H1 (cell line): ENCODE measurements around the gene FBXO41.

Experiments used
- ATF2 ChIP-seq: IDR thresholded peaks from 2 replicates; pipeline ENCODE4 v1.6.1; 2012; ENCODE audit warnings: low read length, inconsistent platforms
- BRCA1 ChIP-seq: IDR thresholded peaks from 2 replicates; pipeline ENCODE4 v1.6.1; 2012; ENCODE audit warnings: low read depth, low read length, improper control_type of control experiment
- CHD2 ChIP-seq: IDR thresholded peaks from 2 replicates; pipeline ENCODE4 v1.6.1; 2012; ENCODE audit warnings: low read length, improper control_type of control experiment
- CREB1 ChIP-seq: IDR thresholded peaks from 2 replicates; pipeline ENCODE4 v1.6.1; 2012; ENCODE audit warnings: inconsistent platforms
- CTCF ChIP-seq, 3 experiments: IDR thresholded peaks; 1 replicate in 2 of 3; 2 replicates in 1 of 3; pipeline versions ENCODE4 v1.5.1 to v1.6.1; 2011; ENCODE audit warnings: low read length in 3 of 3, mild to moderate bottlenecking in 3 of 3, inconsistent platforms in 2 of 3, low read depth in 1 of 3, moderate library complexity in 1 of 3; ENCODE audit not compliant: insufficient read depth in 1 of 3; ENCODE audit errors: control extremely low read depth in 1 of 3
- EP300 ChIP-seq, 2 experiments: IDR thresholded peaks; 1 replicate in 1 of 2; 2 replicates in 1 of 2; pipeline ENCODE4 v1.6.1; 2011 to 2012; ENCODE audit warnings: low read depth in 2 of 2, low read length in 2 of 2, mild to moderate bottlenecking in 2 of 2, borderline replicate concordance in 1 of 2, inconsistent platforms in 1 of 2, moderate library complexity in 1 of 2
- HDAC2 ChIP-seq, 2 experiments: fragments of 300-600 bp in 1 of 2; sonication (generic) in 1 of 2; IDR thresholded peaks; 2 replicates each; pipeline ENCODE4 v1.6.1; 2011 to 2012; ENCODE audit warnings: low read depth in 2 of 2, low read length in 2 of 2, mild to moderate bottlenecking in 2 of 2, moderate library complexity in 2 of 2, borderline replicate concordance in 1 of 2, inconsistent platforms in 1 of 2
- JUN ChIP-seq: IDR thresholded peaks from 2 replicates; pipeline ENCODE4 v1.6.1; 2011; ENCODE audit warnings: low read depth, mild to moderate bottlenecking, improper control_type of control experiment, low read length
- MAX ChIP-seq: IDR thresholded peaks from 2 replicates; pipeline ENCODE4 v1.6.1; 2012; ENCODE audit warnings: inconsistent platforms
- NRF1 ChIP-seq: IDR thresholded peaks from 2 replicates; pipeline ENCODE4 v1.6.1; 2011; ENCODE audit warnings: mild to moderate bottlenecking, low read depth, low read length, improper control_type of control experiment
- POLR2A ChIP-seq, 2 experiments: IDR thresholded peaks; 1 replicate in 1 of 2; 2 replicates in 1 of 2; pipeline ENCODE4 v1.6.1; 2011; ENCODE audit warnings: low read depth in 2 of 2, low read length in 2 of 2, mild to moderate bottlenecking in 2 of 2; ENCODE audit errors: control extremely low read depth in 1 of 2
- POLR2AphosphoS5 ChIP-seq: IDR thresholded peaks from 2 replicates; pipeline ENCODE4 v1.6.1; 2011; ENCODE audit warnings: low read depth, low read length
- SIRT6 ChIP-seq: IDR thresholded peaks from one replicate; pipeline ENCODE4 v1.7.1; 2012; ENCODE audit warnings: low read length, inconsistent platforms
- YY1 ChIP-seq: IDR thresholded peaks from 2 replicates; pipeline ENCODE4 v1.6.1; 2011; ENCODE audit warnings: low read depth, mild to moderate bottlenecking, low read length

- no peak for TF ChIP-seq POLR2A (IDR thresholded peaks at IDR 0.05; ENCODE audit: control extremely low read depth in 1 of 2, low read depth in 2 of 2, low read length in 2 of 2)
- TF ChIP-seq MAX = no peak
- TF ChIP-seq CTCF (IDR thresholded peaks at IDR 0.05; ENCODE audit: control extremely low read depth in 1 of 3, insufficient read depth in 1 of 3, low read depth in 1 of 3, low read length in 3 of 3) = no peak
- TF ChIP-seq POLR2AphosphoS5 = no peak
- TF ChIP-seq NRF1 = no peak
- no peak for TF ChIP-seq CREB1
- no peak for TF ChIP-seq EP300 (IDR thresholded peaks at IDR 0.05; ENCODE audit: borderline replicate concordance in 1 of 2, low read depth in 2 of 2, low read length in 2 of 2)
- no peak for TF ChIP-seq JUN
- no peak for TF ChIP-seq SIRT6
- TF ChIP-seq BRCA1 = no peak
- TF ChIP-seq CHD2 = no peak
- no peak for TF ChIP-seq HDAC2 (IDR thresholded peaks at IDR 0.05; ENCODE audit: borderline replicate concordance in 1 of 2, low read depth in 2 of 2, low read length in 2 of 2)
- TF ChIP-seq ATF2 = no peak
- TF ChIP-seq YY1 = no peak
Measured at GRCh38 chr2:73259704-73260337, 24.5 kb downstream of the FBXO41 start.
